PFSK-1 (cell line): ENCODE results near the gene RPUSD4.

Source experiments
- FOXP2 ChIP-seq: optimal IDR thresholded peaks from 2 replicates; pipeline ENCODE3; 2011; ENCODE audit warnings: borderline replicate concordance, control low read depth, inconsistent platforms; ENCODE audit not compliant: insufficient read depth; ENCODE audit errors: extremely low read length, extremely low read depth
- POLR2AphosphoS5 ChIP-seq: IDR thresholded peaks from 2 replicates; pipeline ENCODE4 v1.6.1; 2012; ENCODE audit warnings: low read depth, mild to moderate bottlenecking, control low read depth, low read length, moderate library complexity
- SIN3A ChIP-seq: IDR thresholded peaks from 2 replicates; pipeline ENCODE4 v1.6.1; 2012; ENCODE audit warnings: mild to moderate bottlenecking, low read length, moderate library complexity, borderline replicate concordance; ENCODE audit not compliant: insufficient read depth
- TAF1 ChIP-seq: IDR thresholded peaks from 2 replicates; pipeline ENCODE4 v1.6.1; 2012; ENCODE audit warnings: low read length, control low read depth, borderline replicate concordance; ENCODE audit not compliant: insufficient read depth
- TF ChIP-seq, protein P1 (sequence below), 2 experiments: IDR thresholded peaks; 2 replicates each; pipeline versions ENCODE4 v1.6.1 to v1.8.0; 2011 to 2012; ENCODE audit warnings: low read depth in 2 of 2, low read length in 2 of 2, control low read depth in 1 of 2, inconsistent platforms in 1 of 2, mild to moderate bottlenecking in 1 of 2, moderate library complexity in 1 of 2; ENCODE audit not compliant: insufficient read depth in 1 of 2

The RPUSD4 gene

DNA sequence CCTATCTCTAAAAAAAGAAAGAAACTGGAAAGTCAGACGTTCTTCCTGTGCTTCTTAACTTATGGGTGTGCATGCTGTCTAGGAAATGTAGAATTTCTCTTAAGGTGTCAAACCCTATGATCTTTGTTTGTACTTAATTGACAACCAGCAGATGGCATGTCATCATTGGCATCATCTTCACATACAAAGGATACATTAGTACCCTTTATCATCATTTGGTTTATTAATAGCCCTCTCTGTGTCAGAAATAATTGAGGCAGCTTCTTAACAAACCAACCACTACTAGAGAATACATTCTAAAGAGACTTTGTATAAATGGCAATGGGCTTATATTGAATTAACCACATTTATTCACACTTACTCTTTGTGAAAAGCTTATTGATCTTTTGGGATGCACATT is 43.4 kb upstream of the RPUSD4 start:
- TF ChIP-seq FOXP2 (no peak), TAF1 (no peak), POLR2AphosphoS5 (no peak), SIN3A (no peak)
- TF ChIP-seq, protein P1, sequence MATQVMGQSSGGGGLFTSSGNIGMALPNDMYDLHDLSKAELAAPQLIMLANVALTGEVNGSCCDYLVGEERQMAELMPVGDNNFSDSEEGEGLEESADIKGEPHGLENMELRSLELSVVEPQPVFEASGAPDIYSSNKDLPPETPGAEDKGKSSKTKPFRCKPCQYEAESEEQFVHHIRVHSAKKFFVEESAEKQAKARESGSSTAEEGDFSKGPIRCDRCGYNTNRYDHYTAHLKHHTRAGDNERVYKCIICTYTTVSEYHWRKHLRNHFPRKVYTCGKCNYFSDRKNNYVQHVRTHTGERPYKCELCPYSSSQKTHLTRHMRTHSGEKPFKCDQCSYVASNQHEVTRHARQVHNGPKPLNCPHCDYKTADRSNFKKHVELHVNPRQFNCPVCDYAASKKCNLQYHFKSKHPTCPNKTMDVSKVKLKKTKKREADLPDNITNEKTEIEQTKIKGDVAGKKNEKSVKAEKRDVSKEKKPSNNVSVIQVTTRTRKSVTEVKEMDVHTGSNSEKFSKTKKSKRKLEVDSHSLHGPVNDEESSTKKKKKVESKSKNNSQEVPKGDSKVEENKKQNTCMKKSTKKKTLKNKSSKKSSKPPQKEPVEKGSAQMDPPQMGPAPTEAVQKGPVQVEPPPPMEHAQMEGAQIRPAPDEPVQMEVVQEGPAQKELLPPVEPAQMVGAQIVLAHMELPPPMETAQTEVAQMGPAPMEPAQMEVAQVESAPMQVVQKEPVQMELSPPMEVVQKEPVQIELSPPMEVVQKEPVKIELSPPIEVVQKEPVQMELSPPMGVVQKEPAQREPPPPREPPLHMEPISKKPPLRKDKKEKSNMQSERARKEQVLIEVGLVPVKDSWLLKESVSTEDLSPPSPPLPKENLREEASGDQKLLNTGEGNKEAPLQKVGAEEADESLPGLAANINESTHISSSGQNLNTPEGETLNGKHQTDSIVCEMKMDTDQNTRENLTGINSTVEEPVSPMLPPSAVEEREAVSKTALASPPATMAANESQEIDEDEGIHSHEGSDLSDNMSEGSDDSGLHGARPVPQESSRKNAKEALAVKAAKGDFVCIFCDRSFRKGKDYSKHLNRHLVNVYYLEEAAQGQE (IDR thresholded peaks at IDR 0.05; ENCODE audit: insufficient read depth in 1 of 2, low read depth in 2 of 2, low read length in 2 of 2): no peak

GRCh38 chr11:126253265-126253664 is 41.8 kb upstream of the RPUSD4 start:
- TF ChIP-seq SIN3A (no peak), TAF1 (no peak), FOXP2 (no peak)

- TF ChIP-seq POLR2AphosphoS5 (no peak), TAF1 (no peak), FOXP2 (no peak), SIN3A (no peak)
- TF ChIP-seq, protein P1 (IDR thresholded peaks at IDR 0.05; ENCODE audit: insufficient read depth in 1 of 2, low read depth in 2 of 2, low read length in 2 of 2): no peak
These were observed 35.2 kb upstream of the RPUSD4 start for GRCh38 chr11:126246636-126247035.

DNA sequence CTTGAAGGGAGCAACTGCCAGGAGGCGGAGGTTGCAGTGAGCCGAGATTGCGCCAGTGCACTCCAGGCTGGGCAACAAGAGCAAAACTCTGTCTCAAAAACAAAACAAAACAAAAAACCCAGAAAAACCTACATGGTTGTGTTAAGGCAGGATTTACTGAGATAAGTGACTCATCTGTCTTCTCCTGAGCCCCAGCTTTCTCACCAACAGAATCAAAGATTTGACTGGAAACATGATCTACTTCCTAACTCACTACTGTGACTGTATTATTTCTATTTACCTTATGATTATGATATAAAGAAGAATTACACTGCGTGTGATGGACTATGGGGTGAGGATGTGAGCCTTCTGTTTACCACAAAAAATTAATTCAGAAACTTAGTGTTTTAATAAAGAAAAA is 21.9 kb upstream of the RPUSD4 start:
- TF ChIP-seq, protein P1 (IDR thresholded peaks at IDR 0.05; ENCODE audit: insufficient read depth in 1 of 2, low read depth in 2 of 2, low read length in 2 of 2): no peak
- TF ChIP-seq FOXP2 (no peak), TAF1 (no peak), POLR2AphosphoS5 (no peak), SIN3A (no peak)

GRCh38 chr11:126232683-126233082 is 21.2 kb upstream of the RPUSD4 start:
- no peak for TF ChIP-seq POLR2AphosphoS5
- no peak for TF ChIP-seq SIN3A
- TF ChIP-seq, protein P1 (IDR thresholded peaks at IDR 0.05; ENCODE audit: insufficient read depth in 1 of 2, low read depth in 2 of 2, low read length in 2 of 2): no peak
- no peak for TF ChIP-seq TAF1
- TF ChIP-seq FOXP2: no peak
